Endothelial cell of umbilical vein (primary cell): Measurements from ENCODE around the gene TOMM20. TPM values are rescaled to one million over a fixed set of nuclear protein-coding genes. Genes with fewer than 3 reads are reported as not detected.

Source experiments
- BruUV-seq: library from RNA; stranded (reverse); fragments of 400-500 nt; replicated peaks from 2 replicates; lab custom pipeline; 2021; lab: Mats Ljungman, UMichigan
- CTCF ChIA-PET: fragments of 300-600, 350-600 bp; sonication (Branson Sonifier 250); formaldehyde crosslinking; loops from one replicate; lab custom pipeline; 2021; ENCODE audit warnings: antibody characterized with exemption, inconsistent platforms; lab: Charles Lee
- POLR2A ChIA-PET: fragments of 300-600, 350-600 bp; sonication (Branson Sonifier 250); formaldehyde crosslinking; loops from one replicate; lab custom pipeline; 2021; ENCODE audit warnings: antibody characterized with exemption, inconsistent platforms; lab: Charles Lee
- DNase-seq: peaks from one replicate; pipeline ENCODE4 v3.0.0-alpha.2; 2011; ENCODE audit warnings: low read depth, low spot score
- FAIRE-seq: peaks from 2 replicates; lab custom pipeline; 2011; peaks lifted over from hg19 to GRCh38; lab: Jason Lieb, UNC
- H2AFZ ChIP-seq: 2 replicates; pipeline ENCODE4 v1.6.0; 2012; ENCODE audit warnings: low read depth, low read length, control low read depth, inconsistent platforms
- H3K27ac ChIP-seq: 2 replicates; pipeline ENCODE4 v1.5.1; 2011; ENCODE audit warnings: low read depth, mild to moderate bottlenecking, control low read depth, low read length, moderate library complexity; ENCODE audit not compliant: insufficient read depth
- H3K27me3 ChIP-seq, 2 experiments: 2 replicates each; pipeline versions ENCODE4 v1.6.0 to v1.6.1; 2011; ENCODE audit warnings: low read length in 2 of 2, mixed read lengths in 1 of 2; ENCODE audit not compliant: control insufficient read depth in 2 of 2, insufficient read depth in 2 of 2
- H3K36me3 ChIP-seq, 2 experiments: 2 replicates in 1 of 2; 3 replicates in 1 of 2; pipeline ENCODE4 v1.5.1; 2011; ENCODE audit warnings: low read length in 2 of 2, mild to moderate bottlenecking in 1 of 2, moderate library complexity in 1 of 2; ENCODE audit not compliant: control insufficient read depth in 2 of 2, insufficient read depth in 2 of 2; ENCODE audit errors: extremely low read depth in 1 of 2
- H3K4me1 ChIP-seq: 3 replicates; pipeline ENCODE4 v1.5.1; 2011; ENCODE audit warnings: mild to moderate bottlenecking, low read length; ENCODE audit not compliant: control insufficient read depth, insufficient read depth; ENCODE audit errors: extremely low read depth
- H3K4me2 ChIP-seq: 2 replicates; pipeline ENCODE4 v1.6.1; 2011; ENCODE audit warnings: low read length, control low read depth, mixed read lengths; ENCODE audit not compliant: insufficient read depth
- H3K4me3 ChIP-seq, 3 experiments: fragments of 200-600 bp in 1 of 3; sonication (generic), shearing (Covaris generic) in 1 of 3; replicated peaks in 1 of 3; 2 replicates each; pipeline ENCODE4 v1.5.1; 2011 to 2016; ENCODE audit warnings: control low read depth in 3 of 3, low read length in 3 of 3, mild to moderate bottlenecking in 2 of 3, inconsistent platforms in 1 of 3, low read depth in 1 of 3, moderate library complexity in 1 of 3; ENCODE audit not compliant: insufficient read depth in 1 of 3
- H3K79me2 ChIP-seq: 2 replicates; pipeline ENCODE4 v1.6.0; 2012; ENCODE audit warnings: low read length, inconsistent platforms; ENCODE audit not compliant: control insufficient read depth, insufficient read depth
- H3K9ac ChIP-seq: replicated peaks from 2 replicates; pipeline ENCODE3; 2011; ENCODE audit warnings: low read length, control low read depth; ENCODE audit not compliant: insufficient read depth; ENCODE audit errors: extremely low read depth
- H3K9me1 ChIP-seq: replicated peaks from 3 replicates; pipeline ENCODE4 v1.6.0; 2011; ENCODE audit warnings: mild to moderate bottlenecking, low read length; ENCODE audit not compliant: control insufficient read depth, insufficient read depth; ENCODE audit errors: extremely low read depth
- H3K9me3 ChIP-seq: replicated peaks from 2 replicates; pipeline ENCODE4 v1.5.1; 2012; ENCODE audit warnings: low read length, inconsistent platforms; ENCODE audit not compliant: control insufficient read depth, insufficient read depth
- H4K20me1 ChIP-seq: replicated peaks from 2 replicates; pipeline ENCODE3; 2011; ENCODE audit warnings: mild to moderate bottlenecking, low read length; ENCODE audit not compliant: control insufficient read depth, insufficient read depth; ENCODE audit errors: extremely low read depth
- CTCF ChIP-seq, 2 donors: IDR thresholded peaks; 1 replicate in 1 of 2; 2 replicates in 1 of 2; pipeline ENCODE4 v1.5.1; 2011; ENCODE audit warnings: low read length in 2 of 2, mild to moderate bottlenecking in 2 of 2, moderate library complexity in 2 of 2, control low read depth in 1 of 2, inconsistent platforms in 1 of 2, low read depth in 1 of 2; ENCODE audit not compliant: insufficient read depth in 1 of 2; ENCODE audit errors: extremely low read depth in 1 of 2
- GATA2 ChIP-seq: IDR thresholded peaks from 2 replicates; pipeline ENCODE4 v1.7.0; 2011; ENCODE audit warnings: low read depth, mild to moderate bottlenecking, moderate library complexity, mixed read lengths, low read length; ENCODE audit not compliant: insufficient read length, insufficient read depth
- JUN ChIP-seq: IDR thresholded peaks from 2 replicates; pipeline ENCODE4 v1.6.1; 2011; ENCODE audit warnings: borderline replicate concordance, low read depth; ENCODE audit not compliant: insufficient read length, insufficient read depth
- MYC ChIP-seq: IDR thresholded peaks from one replicate; pipeline ENCODE4 v1.6.1; 2011; ENCODE audit warnings: mild to moderate bottlenecking, low read depth, low read length
- POLR2A ChIP-seq: IDR thresholded peaks from 2 replicates; pipeline ENCODE4 v1.6.1; 2012; ENCODE audit warnings: low read depth, mild to moderate bottlenecking, control low read depth, low read length
- POLR2AphosphoS5 ChIP-seq: IDR thresholded peaks from 2 replicates; pipeline ENCODE4 v1.6.1; 2012; ENCODE audit warnings: low read depth, mild to moderate bottlenecking, control low read depth, low read length, moderate library complexity; ENCODE audit not compliant: insufficient read depth
- dilution Hi-C: fragments of 300-500 bp; cut with MboI; formaldehyde crosslinking; loops from one replicate; pipeline ENCODE4 v1.15.0; 2019; ENCODE audit warnings: low sequenced_read_pairs; ENCODE audit not compliant: extremely low pct_ligation_motif_present
- intact Hi-C: fragments of 100-400 bp; cut with micrococcal nuclease; formaldehyde crosslinking; loops from one replicate; pipeline ENCODE4 v1.10.0; 2022
- polyA plus RNA-seq, 4 experiments: library from polyadenylated mRNA; depleted of rRNA in 3 of 4; stranded (reverse) in 3 of 4; unstranded in 1 of 4; fragments of >200 nt; gene quantifications; 2 replicates each; pipeline versions ENCODE4 v1.2.1 to v1.2.3, GENCODE V29; 2011 to 2012; ENCODE audit warnings: missing spikeins in 1 of 4
- total RNA-seq: library from RNA; stranded (reverse); gene quantifications from 2 replicates; pipeline ENCODE4 v1.2.3, GENCODE V29; 2021
- TF ChIP-seq, protein P1 (sequence below): IDR thresholded peaks from 2 replicates; pipeline ENCODE4 v1.6.1; 2011; ENCODE audit not compliant: insufficient read depth, insufficient read length

Gene TOMM20
- total and polyA plus RNA-seq, 2 donors (not counting 3 experiments of a cell fraction or from before 2014, with no cell fraction given), result 42.5 to 98.4 TPM

- Histone ChIP-seq H3K9me1 (no peaks in the 10 kb centered on the region), H3K4me3 (no peak overlapping the region), H3K79me2 (no peaks in the 10 kb centered on the region), H3K9ac (no peak overlapping the region), H4K20me1 (no peaks in the 10 kb centered on the region), H3K27ac (no peak overlapping the region), H3K4me2 (no peak overlapping the region), H2AFZ (no peak overlapping the region), H3K36me3 (peaks cover 24 to 31% of the 10 kb centered on the region in 2 experiments), H3K4me1 (no peaks in the 10 kb centered on the region), H3K27me3 (no peaks in the 10 kb centered on the region), H3K9me3 (no peaks in the 10 kb centered on the region)
- CTCF ChIA-PET, result interaction anchor here (1.0 to 1.3 kb wide), 2 partner anchors 17 kb away, joined by 3 read pairs; no protein-coding TSS in a partner anchor
- POLR2A ChIA-PET, result no interaction called here
- TF ChIP-seq CTCF (IDR thresholded peaks at IDR 0.05; ENCODE audit: extremely low read depth in 1 of 2, insufficient read depth in 1 of 2, low read depth in 1 of 2, low read length in 2 of 2) (no peak), POLR2AphosphoS5 (no peak), JUN (no peak), GATA2 (no peak), MYC (no peak), POLR2A (no peak)
- TF ChIP-seq, protein P1, sequence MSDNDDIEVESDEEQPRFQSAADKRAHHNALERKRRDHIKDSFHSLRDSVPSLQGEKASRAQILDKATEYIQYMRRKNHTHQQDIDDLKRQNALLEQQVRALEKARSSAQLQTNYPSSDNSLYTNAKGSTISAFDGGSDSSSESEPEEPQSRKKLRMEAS, result no peak
- DNase-seq, result no peak
- FAIRE-seq, result no peak
- dilution Hi-C loops (no loop called here), intact Hi-C loops (no loop called here)
- no TSS peak for BruUV-seq
Observed at GRCh38 chr1:235138821-235139220, 10.2 kb upstream of the TOMM20 start.
